H9 (cell line): Measurements from ENCODE around the gene NAA10. TPM values are rescaled to one million over a fixed set of nuclear protein-coding genes. Genes with fewer than 3 reads are reported as not detected.

Experiments used
- DNase-seq: peaks from one replicate; pipeline ENCODE4 v3.0.0-alpha.2; 2017
- H2AFZ ChIP-seq: one replicate; pipeline ENCODE4 v1.6.1; 2013; ENCODE audit warnings: mild to moderate bottlenecking, low read length, control low read depth, moderate library complexity
- H2AK5ac ChIP-seq: 2 replicates; pipeline ENCODE4 v1.6.1; 2013; ENCODE audit warnings: low read length, control low read depth, mixed read lengths; ENCODE audit not compliant: insufficient read length
- H2BK120ac ChIP-seq: one replicate; pipeline ENCODE4 v1.6.1; 2013; ENCODE audit warnings: low read depth, mild to moderate bottlenecking, low read length, control low read depth, inconsistent platforms; ENCODE audit not compliant: poor library complexity, severe bottlenecking
- H2BK12ac ChIP-seq: 2 replicates; pipeline ENCODE4 v1.6.1; 2013; ENCODE audit warnings: low read length, control low read depth, mixed read lengths, low read depth; ENCODE audit not compliant: insufficient read length
- H2BK15ac ChIP-seq: 2 replicates; pipeline ENCODE4 v1.6.1; 2013; ENCODE audit warnings: low read depth, low read length, control low read depth
- H2BK20ac ChIP-seq: one replicate; pipeline ENCODE4 v1.6.1; 2013; ENCODE audit warnings: low read depth, mild to moderate bottlenecking, low read length, control low read depth, inconsistent platforms; ENCODE audit not compliant: poor library complexity, severe bottlenecking
- H2BK5ac ChIP-seq: 2 replicates; pipeline ENCODE4 v1.6.1; 2013; ENCODE audit warnings: low read length, control low read depth, mixed read lengths; ENCODE audit not compliant: insufficient read length
- H3K14ac ChIP-seq: 2 replicates; pipeline ENCODE4 v1.6.1; 2013; ENCODE audit warnings: low read length, control low read depth; ENCODE audit not compliant: insufficient read depth
- H3K18ac ChIP-seq: 2 replicates; pipeline ENCODE4 v1.6.1; 2013; ENCODE audit warnings: low read depth, mild to moderate bottlenecking, mixed read lengths, low read length, control low read depth; ENCODE audit not compliant: insufficient read length
- H3K23ac ChIP-seq: 2 replicates; pipeline ENCODE4 v1.6.1; 2013; ENCODE audit warnings: low read length, control low read depth, mixed read lengths, low read depth; ENCODE audit not compliant: insufficient read length
- H3K23me2 ChIP-seq: 2 replicates; pipeline ENCODE4 v1.6.1; 2013; ENCODE audit warnings: low read depth, mild to moderate bottlenecking, mixed read lengths, low read length, control low read depth; ENCODE audit not compliant: insufficient read length, poor library complexity, severe bottlenecking
- H3K27ac ChIP-seq: 2 replicates; pipeline ENCODE4 v1.5.1; 2013; ENCODE audit warnings: low read length, control low read depth, mixed read lengths, low read depth; ENCODE audit not compliant: insufficient read length
- H3K27me3 ChIP-seq: 2 replicates; pipeline ENCODE4 v1.6.1; 2013; ENCODE audit warnings: low read length, control low read depth, inconsistent platforms; ENCODE audit not compliant: insufficient read depth
- H3K4ac ChIP-seq: 2 replicates; pipeline ENCODE4 v1.6.1; 2013; ENCODE audit warnings: low read depth, mild to moderate bottlenecking, control low read depth, inconsistent platforms, low read length, moderate library complexity
- H3K4me1 ChIP-seq: 2 replicates; pipeline ENCODE4 v1.6.1; 2013; ENCODE audit warnings: low read length, control low read depth, inconsistent platforms; ENCODE audit not compliant: insufficient read depth
- H3K4me2 ChIP-seq: 2 replicates; pipeline ENCODE4 v1.6.1; 2013; ENCODE audit warnings: low read length, control low read depth, mixed read lengths; ENCODE audit not compliant: insufficient read length, insufficient read depth
- H3K56ac ChIP-seq: 2 replicates; pipeline ENCODE4 v1.6.1; 2013; ENCODE audit warnings: low read depth, mild to moderate bottlenecking, mixed read lengths, low read length, control low read depth; ENCODE audit not compliant: insufficient read length
- H3K79me1 ChIP-seq: 2 replicates; pipeline ENCODE4 v1.6.1; 2013; ENCODE audit warnings: low read depth, mild to moderate bottlenecking, moderate library complexity, low read length, control low read depth, inconsistent platforms; ENCODE audit not compliant: insufficient read depth, poor library complexity, severe bottlenecking
- H3K79me2 ChIP-seq: 2 replicates; pipeline ENCODE4 v1.6.1; 2013; ENCODE audit warnings: low read length, control low read depth, inconsistent platforms; ENCODE audit not compliant: insufficient read depth
- H3K9ac ChIP-seq: 2 replicates; pipeline ENCODE4 v1.6.1; 2013; ENCODE audit warnings: low read length, control low read depth, mixed read lengths; ENCODE audit not compliant: insufficient read length; ENCODE audit errors: extremely low read depth
- H3K9me3 ChIP-seq: one replicate; pipeline ENCODE4 v1.6.1; 2013; ENCODE audit warnings: low read depth, low read length, inconsistent platforms; ENCODE audit not compliant: control insufficient read depth
- H3T11ph ChIP-seq: one replicate; pipeline ENCODE4 v1.6.1; 2013; ENCODE audit warnings: mild to moderate bottlenecking, low read length, control low read depth, inconsistent platforms
- H4K20me1 ChIP-seq: one replicate; pipeline ENCODE4 v1.6.1; 2013; ENCODE audit not compliant: control insufficient read depth, insufficient read length, insufficient read depth
- H4K5ac ChIP-seq: 2 replicates; pipeline ENCODE4 v1.6.1; 2013; ENCODE audit warnings: low read depth, mild to moderate bottlenecking, mixed read lengths, low read length, control low read depth; ENCODE audit not compliant: insufficient read length
- H4K8ac ChIP-seq: replicated peaks from 2 replicates; pipeline ENCODE4 v1.6.1; 2013; ENCODE audit warnings: low read length, control low read depth, mixed read lengths, low read depth; ENCODE audit not compliant: insufficient read length
- H4K91ac ChIP-seq: 2 replicates; pipeline ENCODE4 v1.6.1; 2013; ENCODE audit warnings: low read depth, mild to moderate bottlenecking, moderate library complexity, mixed read lengths, low read length, control low read depth; ENCODE audit not compliant: insufficient read length
- H3K27ac Mint-ChIP-seq, 3 experiments: 2 replicates in 2 of 3; 3 replicates in 1 of 3; pipeline ENCODE4 v1.8.0; 2020 to 2021; ENCODE audit warnings: mixed read lengths in 3 of 3, mild to moderate bottlenecking in 1 of 3, moderate library complexity in 1 of 3
- H3K27me3 Mint-ChIP-seq: 2 replicates; pipeline ENCODE4 v1.8.0; 2021; ENCODE audit warnings: low read depth, mild to moderate bottlenecking, moderate library complexity, mixed read lengths
- H3K36me3 Mint-ChIP-seq, 3 experiments: 2 replicates in 2 of 3; 3 replicates in 1 of 3; pipeline ENCODE4 v1.8.0; 2020 to 2021; ENCODE audit warnings: low read depth in 3 of 3, mixed read lengths in 3 of 3; ENCODE audit not compliant: insufficient read depth in 1 of 3
- H3K4me1 Mint-ChIP-seq, 2 experiments: 2 replicates each; pipeline ENCODE4 v1.8.0; 2020; ENCODE audit warnings: mixed read lengths in 2 of 2
- H3K4me3 Mint-ChIP-seq, 2 experiments: 2 replicates in 1 of 2; 3 replicates in 1 of 2; pipeline ENCODE4 v1.8.0; 2020 to 2021; ENCODE audit warnings: mild to moderate bottlenecking in 2 of 2, mixed read lengths in 2 of 2, moderate library complexity in 1 of 2
- H3K9me3 Mint-ChIP-seq, 2 experiments: 2 replicates in 1 of 2; 3 replicates in 1 of 2; pipeline ENCODE4 v1.8.0; 2020; ENCODE audit warnings: mild to moderate bottlenecking in 2 of 2, mixed read lengths in 2 of 2, moderate library complexity in 1 of 2
- WGBS: extraction: QIAGEN DNeasy Blood & Tissue Kit; methylation state at CpG from one replicate; pipeline ENCODE4 v1.1.7; 2013; ENCODE audit warnings: missing lambda C conversion rate, low lambda C conversion rate, mixed read lengths; ENCODE audit not compliant: insufficient read length; ENCODE audit errors: extremely low coverage; 5-methylcytosine and 5-hydroxymethylcytosine counted together
- total RNA-seq: library from RNA; stranded (reverse); gene quantifications from 2 replicates; pipeline ENCODE4 v1.2.1, GENCODE V29; 2021
- TF ChIP-seq, protein P1 (sequence below): fragments of 200-600 bp; sonication (generic); conservative IDR thresholded peaks from 3 replicates; pipeline ENCODE4 v1.8.0; 2021; ENCODE audit warnings: antibody characterized with exemption, mild to moderate bottlenecking

The NAA10 gene
- total RNA-seq, 1 experiment from 2014 or later: 101 TPM

DNA sequence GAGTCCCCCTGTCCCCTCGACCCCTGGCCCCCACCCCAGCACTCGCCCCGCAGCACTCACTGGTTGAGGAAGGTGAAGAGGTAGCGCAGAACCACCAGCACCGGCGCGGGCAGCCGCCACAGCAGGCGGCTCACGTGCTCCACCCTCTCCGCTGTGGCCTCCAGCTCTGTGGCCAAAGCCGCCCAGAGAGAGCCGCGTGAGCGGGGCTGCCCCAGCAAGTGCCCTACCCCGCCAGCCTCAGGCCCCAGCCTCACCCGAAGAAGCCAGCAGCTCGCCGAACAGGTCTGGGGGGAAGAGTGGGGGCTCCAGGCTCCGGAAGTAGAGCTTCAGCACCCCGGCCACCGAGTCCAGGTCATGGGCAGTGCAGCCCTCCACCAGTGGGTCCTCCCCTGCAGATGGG, 24.4 kb downstream of the NAA10 start:
- no peak overlapping the region for H3K9ac ChIP-seq
- H3K4me1 ChIP-seq: no peaks in the 10 kb centered on the region
- WGBS: no CpG with 5 or more reads among the region's 22 CpGs
- H3K9me3 ChIP-seq: peaks cover 5% of the 10 kb centered on the region
- Mint-ChIP-seq H3K4me1 (0 out of 4 replicates have a peak, but pooled peaks cover 0 to 3% of the 10 kb centered on the region in 2 experiments), H3K4me3 (no peak overlapping the region), H3K27me3 (no peaks in the 10 kb centered on the region), H3K9me3 (peaks cover 54 to 67% of the 10 kb centered on the region in 2 experiments), H3K27ac (no peak overlapping the region), H3K36me3 (peaks cover 3 to 39% (median 12%) of the 10 kb centered on the region in 3 experiments; a peak in 5 of 7 replicates)
- H3K18ac ChIP-seq: no peak overlapping the region
- H3K23ac ChIP-seq: no peak overlapping the region
- H4K5ac ChIP-seq: no peak overlapping the region
- H3K4ac ChIP-seq: no peak overlapping the region
- TF ChIP-seq, protein P1, sequence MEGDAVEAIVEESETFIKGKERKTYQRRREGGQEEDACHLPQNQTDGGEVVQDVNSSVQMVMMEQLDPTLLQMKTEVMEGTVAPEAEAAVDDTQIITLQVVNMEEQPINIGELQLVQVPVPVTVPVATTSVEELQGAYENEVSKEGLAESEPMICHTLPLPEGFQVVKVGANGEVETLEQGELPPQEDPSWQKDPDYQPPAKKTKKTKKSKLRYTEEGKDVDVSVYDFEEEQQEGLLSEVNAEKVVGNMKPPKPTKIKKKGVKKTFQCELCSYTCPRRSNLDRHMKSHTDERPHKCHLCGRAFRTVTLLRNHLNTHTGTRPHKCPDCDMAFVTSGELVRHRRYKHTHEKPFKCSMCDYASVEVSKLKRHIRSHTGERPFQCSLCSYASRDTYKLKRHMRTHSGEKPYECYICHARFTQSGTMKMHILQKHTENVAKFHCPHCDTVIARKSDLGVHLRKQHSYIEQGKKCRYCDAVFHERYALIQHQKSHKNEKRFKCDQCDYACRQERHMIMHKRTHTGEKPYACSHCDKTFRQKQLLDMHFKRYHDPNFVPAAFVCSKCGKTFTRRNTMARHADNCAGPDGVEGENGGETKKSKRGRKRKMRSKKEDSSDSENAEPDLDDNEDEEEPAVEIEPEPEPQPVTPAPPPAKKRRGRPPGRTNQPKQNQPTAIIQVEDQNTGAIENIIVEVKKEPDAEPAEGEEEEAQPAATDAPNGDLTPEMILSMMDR: no peak
- no peaks in the 10 kb centered on the region for H3K23me2 ChIP-seq
- no peak overlapping the region for H3T11ph ChIP-seq
- H2BK120ac ChIP-seq: no peak overlapping the region
- no peak overlapping the region for H2AK5ac ChIP-seq
- H3K79me2 ChIP-seq: no peaks in the 10 kb centered on the region
- H4K8ac ChIP-seq: no peak overlapping the region
- H2BK20ac ChIP-seq: no peak overlapping the region
- no peaks in the 10 kb centered on the region for H3K79me1 ChIP-seq
- H2BK15ac ChIP-seq: no peak overlapping the region
- H3K56ac ChIP-seq: no peak overlapping the region
- no peak overlapping the region for H2AFZ ChIP-seq
- H3K27ac ChIP-seq: no peak overlapping the region
- no peaks in the 10 kb centered on the region for H4K20me1 ChIP-seq
- no peak overlapping the region for H3K14ac ChIP-seq
- no peak overlapping the region for H2BK12ac ChIP-seq
- DNase-seq: no peak
- H4K91ac ChIP-seq: no peak overlapping the region
- H2BK5ac ChIP-seq: no peak overlapping the region
- H3K4me2 ChIP-seq: no peak overlapping the region
- no peaks in the 10 kb centered on the region for H3K27me3 ChIP-seq
